HL-60 (cell line): Measurements from ENCODE around the gene MFSD2B.

Source experiments
- DNase-seq, 2 experiments: peaks; one replicate each; pipeline ENCODE4 v3.0.0-alpha.2; 2010 to 2020; ENCODE audit warnings: low read depth in 1 of 2, low spot score in 1 of 2
- H3K27ac ChIP-seq: fragments of 250-450 bp; sonication (Bioruptor Pico); replicated peaks from 2 replicates; pipeline ENCODE4 v1.5.1; 2020; ENCODE audit warnings: mild to moderate bottlenecking, moderate library complexity
- H3K27me3 ChIP-seq: fragments of 250-450 bp; sonication (Bioruptor Pico); 2 replicates; pipeline ENCODE4 v1.5.1; 2021; ENCODE audit warnings: mild to moderate bottlenecking, moderate library complexity; ENCODE audit not compliant: insufficient read depth, poor library complexity, severe bottlenecking
- H3K4me3 ChIP-seq: replicated peaks from 2 replicates; pipeline ENCODE4 v1.5.1; 2011; ENCODE audit warnings: mild to moderate bottlenecking, control low read depth, low read length; ENCODE audit not compliant: insufficient read depth
- CTCF ChIP-seq: IDR thresholded peaks from one replicate; pipeline ENCODE4 v1.5.1; 2011; ENCODE audit warnings: low read length, control low read depth, inconsistent platforms; ENCODE audit not compliant: insufficient read depth
- GABPA ChIP-seq: IDR thresholded peaks from 2 replicates; pipeline ENCODE4 v1.6.1; 2012; ENCODE audit warnings: low read depth
- POLR2AphosphoS5 ChIP-seq: IDR thresholded peaks from 2 replicates; pipeline ENCODE4 v1.6.1; 2012; ENCODE audit warnings: low read depth
- REST ChIP-seq: IDR thresholded peaks from 2 replicates; pipeline ENCODE4 v1.6.1; 2012; ENCODE audit warnings: low read depth; ENCODE audit not compliant: insufficient replicate concordance
- SPI1 ChIP-seq: IDR thresholded peaks from 2 replicates; pipeline ENCODE4 v1.6.1; 2012; ENCODE audit warnings: low read depth, mild to moderate bottlenecking, borderline replicate concordance

The MFSD2B gene

GRCh38 chr2:23993736-23994269, 16.1 kb upstream of the MFSD2B start:
- H3K27ac ChIP-seq, result no peak overlapping the region
- no peak overlapping the region for H3K4me3 ChIP-seq
- H3K27me3 ChIP-seq, result no peaks in the 10 kb centered on the region
- TF ChIP-seq GABPA (no peak), SPI1 (no peak), REST (no peak), POLR2AphosphoS5 (no peak)
- no peak for DNase-seq

- H3K4me3 ChIP-seq, result no peak overlapping the region
- TF ChIP-seq REST, result no peak
- TF ChIP-seq CTCF, result no peak
- no peak for TF ChIP-seq SPI1
- no peak for TF ChIP-seq GABPA
- TF ChIP-seq POLR2AphosphoS5, result no peak
- H3K27ac ChIP-seq, result no peak overlapping the region
- DNase-seq, result no peak
- H3K27me3 ChIP-seq, result no peaks in the 10 kb centered on the region
Observed at GRCh38 chr2:23994567-23994966, 15.3 kb upstream of the MFSD2B start.

- no peak for TF ChIP-seq CTCF
- no peak for TF ChIP-seq GABPA
- no peak for TF ChIP-seq REST
- no peak for TF ChIP-seq POLR2AphosphoS5
- no peak for TF ChIP-seq SPI1
Observed at GRCh38 chr2:24007693-24008092, 2.2 kb upstream of the MFSD2B start.

More at GRCh38 chr2:24007693-24008092, 2.2 kb upstream of the MFSD2B start:
- no peak for DNase-seq
- Histone ChIP-seq H3K27ac (no peak overlapping the region), H3K4me3 (no peak overlapping the region), H3K27me3 (peaks cover 28% of the 10 kb centered on the region)
